Keratinocyte (primary cell): ENCODE data around the gene ZNF14. TPM values are rescaled to one million over a fixed set of nuclear protein-coding genes. Genes with fewer than 3 reads are reported as not detected.

Experiments used
- DNase-seq: peaks from one replicate; pipeline ENCODE4 v3.0.0-alpha.2; 2011; ENCODE audit warnings: low read depth, missing footprints, low spot score
- FAIRE-seq: peaks from 2 replicates; lab custom pipeline; 2011; peaks lifted over from hg19 to GRCh38; lab: Jason Lieb, UNC
- H2AFZ ChIP-seq: 2 replicates; pipeline ENCODE4 v1.6.0; 2012; ENCODE audit warnings: low read length, control low read depth, inconsistent platforms; ENCODE audit not compliant: control insufficient read depth
- H3K27ac ChIP-seq: 2 replicates; pipeline ENCODE4 v1.5.1; 2011; ENCODE audit warnings: low read length; ENCODE audit not compliant: control insufficient read depth, insufficient read depth
- H3K27me3 ChIP-seq: 3 replicates; pipeline ENCODE4 v1.6.0; 2011; ENCODE audit warnings: low read length; ENCODE audit not compliant: control insufficient read depth, insufficient read depth; ENCODE audit errors: extremely low read depth
- H3K36me3 ChIP-seq, 2 experiments: 2 replicates in 1 of 2; 3 replicates in 1 of 2; pipeline ENCODE4 v1.5.1; 2011; ENCODE audit warnings: low read length in 2 of 2, mild to moderate bottlenecking in 1 of 2; ENCODE audit not compliant: control insufficient read depth in 2 of 2, insufficient read depth in 2 of 2; ENCODE audit errors: extremely low read depth in 1 of 2
- H3K4me1 ChIP-seq: 3 replicates; pipeline ENCODE4 v1.5.1; 2011; ENCODE audit warnings: low read length; ENCODE audit not compliant: control insufficient read depth, insufficient read depth; ENCODE audit errors: extremely low read depth
- H3K4me2 ChIP-seq: 3 replicates; pipeline ENCODE4 v1.6.0; 2011; ENCODE audit warnings: low read depth, low read length; ENCODE audit not compliant: control insufficient read depth, insufficient read depth; ENCODE audit errors: extremely low read depth
- H3K4me3 ChIP-seq, 3 experiments: fragments of 200-600 bp in 1 of 3; sonication (generic) in 1 of 3; 2 replicates in 2 of 3; 3 replicates in 1 of 3; pipeline ENCODE4 v1.5.1; 2011 to 2016; ENCODE audit warnings: low read length in 3 of 3, mild to moderate bottlenecking in 3 of 3, control low read depth in 2 of 3, inconsistent platforms in 1 of 3, low read depth in 1 of 3, mixed read lengths in 1 of 3, mixed run types in 1 of 3, moderate library complexity in 1 of 3; ENCODE audit not compliant: control insufficient read depth in 2 of 3, insufficient read depth in 2 of 3; ENCODE audit errors: extremely low read depth in 1 of 3
- H3K79me2 ChIP-seq: 2 replicates; pipeline ENCODE4 v1.6.0; 2012; ENCODE audit warnings: low read length; ENCODE audit not compliant: control insufficient read depth, insufficient read depth
- H3K9ac ChIP-seq: 3 replicates; pipeline ENCODE4 v1.6.0; 2011; ENCODE audit warnings: low read length; ENCODE audit not compliant: control insufficient read depth, insufficient read depth; ENCODE audit errors: extremely low read depth
- H3K9me1 ChIP-seq: 3 replicates; pipeline ENCODE4 v1.6.0; 2011; ENCODE audit warnings: low read length; ENCODE audit not compliant: control insufficient read depth, insufficient read depth; ENCODE audit errors: extremely low read depth
- H3K9me3 ChIP-seq: 2 replicates; pipeline ENCODE4 v1.5.1; 2012; ENCODE audit warnings: low read depth, low read length; ENCODE audit not compliant: control insufficient read depth
- H4K20me1 ChIP-seq: 3 replicates; pipeline ENCODE4 v1.6.0; 2011; ENCODE audit warnings: low read length; ENCODE audit not compliant: control insufficient read depth, insufficient read depth; ENCODE audit errors: extremely low read depth
- CTCF ChIP-seq, 3 experiments: IDR thresholded peaks in 1 of 3; conservative IDR thresholded peaks in 1 of 3; optimal IDR thresholded peaks in 1 of 3; 2 replicates in 2 of 3; 3 replicates in 1 of 3; pipeline versions ENCODE3 to v1.5.1; 2011; ENCODE audit warnings: low read length in 3 of 3, mild to moderate bottlenecking in 3 of 3, moderate library complexity in 2 of 3, control low read depth in 1 of 3, inconsistent platforms in 1 of 3; ENCODE audit not compliant: insufficient read depth in 2 of 3; ENCODE audit errors: extremely low read depth in 1 of 3
- EZH2 ChIP-seq: IDR thresholded peaks from one replicate; pipeline ENCODE4 v1.6.1; 2012; ENCODE audit warnings: inconsistent platforms, mild to moderate bottlenecking, low read length, moderate library complexity
- dilution Hi-C: fragments of 300-500 bp; cut with MboI; formaldehyde crosslinking; loops from one replicate; pipeline ENCODE4 v1.7.0; 2020; ENCODE audit warnings: low sequenced_read_pairs; ENCODE audit not compliant: extremely low pct_ligation_motif_present
- polyA plus RNA-seq, 5 experiments: library from polyadenylated mRNA; depleted of rRNA in 3 of 5; stranded (reverse) in 3 of 5; stranded (forward) in 1 of 5; unstranded in 1 of 5; fragments of >200 nt; gene quantifications; 1 replicate in 1 of 5; 2 replicates in 3 of 5; 3 replicates in 1 of 5; pipeline versions ENCODE4 v1.2.1 to v1.2.3, GENCODE V29; 2011 to 2012; ENCODE audit warnings: missing spikeins in 2 of 5, low read depth in 1 of 5, low replicate concordance in 1 of 5

ZNF14 gene
- polyA plus RNA-seq, 1 donor (not counting 4 experiments of a cell fraction or from before 2014, with no cell fraction given) = 2.1 TPM

GRCh38 chr19:19751846-19752245 is 18.9 kb upstream of the ZNF14 start:
- Histone ChIP-seq H3K9me3 (peaks cover 28% of the 10 kb centered on the region), H3K4me2 (no peak overlapping the region), H3K79me2 (no peaks in the 10 kb centered on the region), H3K4me1 (no peaks in the 10 kb centered on the region), H3K36me3 (no peaks in the 10 kb centered on the region), H3K9me1 (no peaks in the 10 kb centered on the region), H4K20me1 (no peaks in the 10 kb centered on the region), H3K9ac (no peak overlapping the region), H3K4me3 (no peak overlapping the region), H3K27me3 (no peaks in the 10 kb centered on the region), H3K27ac (no peak overlapping the region), H2AFZ (no peak overlapping the region)
- no peak for TF ChIP-seq CTCF (optimal IDR thresholded peaks at IDR 0.05 in 1 of 3, IDR thresholded peaks at IDR 0.05 in 1 of 3, conservative IDR thresholded peaks at IDR 0.05 in 1 of 3; ENCODE audit: extremely low read depth in 1 of 3, insufficient read depth in 2 of 3, low read length in 3 of 3)
- no peak for TF ChIP-seq EZH2
- DNase-seq (no peak), FAIRE-seq (no peak)
- dilution Hi-C loops = no loop called here

GRCh38 chr19:19750842-19751790 is 18.2 kb upstream of the ZNF14 start:
- no peak for TF ChIP-seq CTCF (optimal IDR thresholded peaks at IDR 0.05 in 1 of 3, IDR thresholded peaks at IDR 0.05 in 1 of 3, conservative IDR thresholded peaks at IDR 0.05 in 1 of 3; ENCODE audit: extremely low read depth in 1 of 3, insufficient read depth in 2 of 3, low read length in 3 of 3)
- TF ChIP-seq EZH2 = no peak
- Histone ChIP-seq H3K27me3 (no peaks in the 10 kb centered on the region), H3K9ac (no peak overlapping the region), H3K9me1 (no peaks in the 10 kb centered on the region), H3K4me1 (no peaks in the 10 kb centered on the region), H3K27ac (no peak overlapping the region), H3K79me2 (no peaks in the 10 kb centered on the region), H3K4me3 (no peak overlapping the region), H3K36me3 (no peaks in the 10 kb centered on the region), H4K20me1 (no peaks in the 10 kb centered on the region), H3K9me3 (peaks cover 28% of the 10 kb centered on the region), H3K4me2 (no peak overlapping the region), H2AFZ (no peak overlapping the region)
- DNase-seq (no peak), FAIRE-seq (no peak)
- dilution Hi-C loops = no loop called here
